ENCODE data around the gene INHBE. TPM values are rescaled to one million over a fixed set of nuclear protein-coding genes. Genes with fewer than 3 reads are reported as not detected.

Gene INHBE
- total RNA-seq, 4 donors from 2014 or later = not detected

DNA sequence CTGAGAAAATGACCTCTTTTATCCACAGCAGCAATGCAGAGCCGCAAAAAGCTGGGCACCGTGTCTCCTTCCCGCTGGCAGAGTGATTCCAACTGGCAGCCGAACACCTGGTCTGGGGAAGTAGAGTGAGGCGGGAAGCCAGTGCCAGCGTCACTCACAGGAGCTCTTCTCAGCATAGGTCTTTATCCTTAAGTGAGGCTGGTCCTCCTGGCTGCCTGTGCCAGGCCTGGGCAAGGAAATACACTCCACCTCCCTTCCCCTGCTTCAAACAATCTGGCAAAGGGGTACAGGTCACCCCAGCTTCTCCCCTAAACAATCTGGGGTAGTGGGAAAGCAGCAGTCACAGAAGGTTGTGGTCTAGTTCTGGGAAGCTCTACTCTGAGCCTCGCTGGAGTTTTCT, 19.8 kb downstream of the INHBE start:
- Histone ChIP-seq H3K4me3 (peak overlapping the region in 3 of 4 donors; percentile 36 to 62 (median 42)), H3K9me3 (no peaks in the 10 kb centered on the region), H3K27me3 (peaks cover 8 to 97% (median 18%) of the 10 kb centered on the region in 4 donors), H3K4me1 (peaks cover 16 to 28% (median 18%) of the 10 kb centered on the region in 3 donors), H3K27ac (no peak overlapping the region), H3K36me3 (no peaks in the 10 kb centered on the region)
- DNase-seq = no peak
- 39 to 62% methylated on average over 6 to 7 of the region's 7 CpGs for WGBS, 2 donors
- intact Hi-C loops (cut with DNase I) = no loop called here
- no peak for TF ChIP-seq POLR2A (IDR thresholded peaks at IDR 0.05)
- TF ChIP-seq, protein P1, sequence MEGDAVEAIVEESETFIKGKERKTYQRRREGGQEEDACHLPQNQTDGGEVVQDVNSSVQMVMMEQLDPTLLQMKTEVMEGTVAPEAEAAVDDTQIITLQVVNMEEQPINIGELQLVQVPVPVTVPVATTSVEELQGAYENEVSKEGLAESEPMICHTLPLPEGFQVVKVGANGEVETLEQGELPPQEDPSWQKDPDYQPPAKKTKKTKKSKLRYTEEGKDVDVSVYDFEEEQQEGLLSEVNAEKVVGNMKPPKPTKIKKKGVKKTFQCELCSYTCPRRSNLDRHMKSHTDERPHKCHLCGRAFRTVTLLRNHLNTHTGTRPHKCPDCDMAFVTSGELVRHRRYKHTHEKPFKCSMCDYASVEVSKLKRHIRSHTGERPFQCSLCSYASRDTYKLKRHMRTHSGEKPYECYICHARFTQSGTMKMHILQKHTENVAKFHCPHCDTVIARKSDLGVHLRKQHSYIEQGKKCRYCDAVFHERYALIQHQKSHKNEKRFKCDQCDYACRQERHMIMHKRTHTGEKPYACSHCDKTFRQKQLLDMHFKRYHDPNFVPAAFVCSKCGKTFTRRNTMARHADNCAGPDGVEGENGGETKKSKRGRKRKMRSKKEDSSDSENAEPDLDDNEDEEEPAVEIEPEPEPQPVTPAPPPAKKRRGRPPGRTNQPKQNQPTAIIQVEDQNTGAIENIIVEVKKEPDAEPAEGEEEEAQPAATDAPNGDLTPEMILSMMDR (IDR thresholded peaks at IDR 0.05) = no peak

DNA sequence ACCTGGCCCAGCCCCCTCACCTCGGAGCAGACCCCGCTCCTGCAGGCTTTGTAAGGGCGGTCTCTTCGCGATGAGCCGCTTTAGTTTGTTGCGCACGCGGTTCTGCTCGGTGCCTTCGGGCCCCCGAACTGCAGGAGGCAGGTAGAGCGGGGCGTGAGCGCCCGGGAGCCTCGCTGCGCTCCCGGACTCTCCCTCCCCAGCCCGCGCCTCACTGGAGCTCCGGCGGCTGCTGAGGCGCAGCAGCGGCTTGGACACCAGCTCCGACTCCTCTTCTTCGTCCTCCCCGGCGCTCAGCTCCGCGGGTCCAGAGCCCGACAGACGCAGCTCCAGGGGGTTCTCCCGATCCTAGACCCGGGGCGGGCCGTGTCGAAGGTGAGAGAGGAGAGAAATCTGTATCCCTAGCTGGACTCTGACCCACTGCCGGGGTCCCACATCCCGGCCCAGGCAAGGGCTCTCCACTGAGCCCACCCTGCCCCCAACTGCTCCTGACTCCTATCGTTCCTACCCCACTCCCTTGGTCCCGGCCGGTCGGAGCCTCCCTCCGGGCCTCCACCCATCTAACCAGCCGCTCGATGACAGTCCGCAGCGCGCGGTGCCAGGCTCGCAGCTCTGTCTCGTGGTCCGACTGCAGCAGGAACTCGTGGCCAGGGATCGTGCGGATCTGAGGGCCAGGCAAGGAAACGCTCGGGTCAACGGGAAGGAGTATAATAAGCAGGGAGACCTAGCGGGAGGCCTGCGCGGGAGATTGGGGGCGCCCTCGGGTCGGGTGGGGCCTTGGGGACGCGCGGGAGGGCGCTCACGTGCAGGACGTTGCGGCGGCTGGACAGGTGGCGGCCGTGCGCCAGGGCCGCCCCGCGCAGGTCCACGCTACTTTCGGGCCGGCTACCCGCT, 20.4 kb downstream of the INHBE start:
- no peak for DNase-seq
- Histone ChIP-seq H3K4me3 (peak overlapping the region; percentile 6 to 62 (median 39)), H3K27ac (peak overlapping the region in 1 of 4 donors; percentile 80), H3K4me1 (peaks cover 16 to 32% (median 18%) of the 10 kb centered on the region in 3 donors), H3K36me3 (no peaks in the 10 kb centered on the region), H3K9me3 (no peaks in the 10 kb centered on the region), H3K27me3 (peaks cover 8 to 92% (median 18%) of the 10 kb centered on the region in 4 donors)
- TF ChIP-seq, protein P1 (IDR thresholded peaks at IDR 0.05) = no peak
- TF ChIP-seq POLR2A (IDR thresholded peaks at IDR 0.05) = no peak
- whole genome bisulfite sequencing, 2 donors = 21 to 26% methylated on average over 20 to 21 of the region's 84 CpGs
- intact Hi-C loops (cut with DNase I) = no loop called here

DNA sequence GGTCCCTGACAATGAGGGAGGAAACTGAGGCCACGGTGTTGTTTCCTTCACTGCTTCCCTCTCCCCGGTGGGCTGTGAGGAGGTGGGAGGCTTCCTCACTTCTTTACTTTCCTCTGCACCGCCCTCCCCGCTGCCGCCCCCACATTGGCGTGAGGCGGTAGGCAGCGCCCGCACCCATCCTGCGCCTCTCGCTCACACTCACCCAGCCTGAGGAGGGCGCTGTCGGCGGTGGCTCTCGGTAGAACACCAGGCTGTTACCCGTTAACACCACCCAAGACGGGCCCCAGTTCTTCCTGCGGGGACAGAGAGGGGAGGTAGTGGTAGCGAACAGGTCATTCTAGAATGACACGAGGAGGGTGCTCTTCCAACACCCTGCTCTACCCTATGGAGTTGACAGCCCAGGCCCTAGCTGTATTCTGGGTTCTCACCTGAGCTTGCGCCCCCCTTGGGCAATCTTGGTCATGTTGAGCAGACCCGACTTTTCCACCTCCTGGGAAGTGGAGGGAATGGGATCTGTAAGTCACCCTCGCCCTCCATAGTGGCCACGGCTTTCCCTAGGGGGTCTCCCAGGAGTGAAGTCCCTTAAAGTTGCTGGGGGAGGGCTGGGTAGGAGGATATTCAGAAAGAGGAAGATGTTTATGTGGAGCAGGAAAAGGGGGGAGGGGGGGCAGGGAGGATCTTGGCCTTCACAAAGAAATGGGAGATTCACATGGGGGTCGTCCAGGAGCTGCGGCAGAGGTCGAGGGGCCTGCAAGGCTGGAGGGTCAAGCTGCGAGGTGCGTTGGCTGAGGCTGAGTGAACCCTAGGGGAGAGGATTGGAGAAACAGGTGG, 21.3 kb downstream of the INHBE start:
- TF ChIP-seq, protein P1 (IDR thresholded peaks at IDR 0.05) = peak in 5 of 6 experiments; percentile 18 to 41 (median 25)
- no peak for TF ChIP-seq POLR2A (IDR thresholded peaks at IDR 0.05)
- DNase-seq = no peak
- Histone ChIP-seq H3K4me3 (peak overlapping the region; percentile 6 to 62 (median 39)), H3K36me3 (no peaks in the 10 kb centered on the region), H3K27me3 (peaks cover 8 to 86% (median 18%) of the 10 kb centered on the region in 4 donors), H3K27ac (peak overlapping the region; percentile 57 to 87 (median 71)), H3K4me1 (peaks cover 16 to 35% (median 18%) of the 10 kb centered on the region in 3 donors), H3K9me3 (no peaks in the 10 kb centered on the region)
- intact Hi-C loops (cut with DNase I) = no loop called here
- 26 to 44% methylated on average over 7 to 11 of the region's 29 CpGs for WGBS, 2 donors

DNA sequence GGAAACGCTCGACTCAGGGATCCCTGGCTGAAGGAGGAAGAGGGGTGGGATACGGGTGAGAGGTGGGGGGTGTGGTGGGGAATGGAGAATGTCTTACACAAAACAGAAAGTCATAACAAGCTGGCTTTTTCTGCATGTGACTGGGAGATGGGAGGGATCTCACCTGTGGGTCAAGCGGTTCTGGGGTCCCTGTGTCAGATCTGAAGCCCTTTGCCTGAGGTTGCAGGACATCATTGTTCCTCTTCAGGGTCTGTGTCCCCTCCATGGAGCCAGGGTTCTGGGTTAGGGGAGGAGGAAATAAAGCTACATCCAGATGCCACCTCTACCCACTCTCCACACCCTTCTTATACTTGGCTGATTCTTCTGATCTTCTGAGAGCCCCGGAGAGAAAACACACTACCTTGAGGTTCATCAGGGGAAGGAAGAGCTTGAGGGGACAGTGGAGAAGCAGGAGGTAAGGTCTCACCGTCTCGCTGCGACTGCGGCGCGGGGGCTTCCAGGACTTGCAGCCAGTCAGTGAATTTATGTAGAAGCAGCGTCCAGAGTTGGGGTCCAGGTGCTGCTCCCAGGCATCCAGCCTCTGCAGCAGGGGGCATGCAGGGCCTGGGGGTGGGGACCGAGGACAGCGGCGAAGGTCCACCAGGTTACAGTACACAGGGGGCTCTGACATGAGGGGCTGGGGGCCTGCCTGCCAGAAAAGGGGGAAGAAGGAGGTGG, 22.0 kb downstream of the INHBE start:
- Histone ChIP-seq H3K9me3 (no peaks in the 10 kb centered on the region), H3K36me3 (no peaks in the 10 kb centered on the region), H3K27me3 (peaks cover 8 to 80% (median 18%) of the 10 kb centered on the region in 4 donors), H3K27ac (peak overlapping the region; percentile 57 to 87 (median 71)), H3K4me3 (peak overlapping the region; percentile 8 to 62 (median 39)), H3K4me1 (peaks cover 16 to 35% (median 18%) of the 10 kb centered on the region in 3 donors)
- WGBS, 2 donors = 68 to 74% methylated on average over 12 of the region's 15 CpGs
- TF ChIP-seq, protein P1 (IDR thresholded peaks at IDR 0.05) = no peak
- no peak for TF ChIP-seq POLR2A (IDR thresholded peaks at IDR 0.05)
- intact Hi-C loops (cut with DNase I) = no loop called here
- DNase-seq = no peak
